ENCODE results near the gene ULK3.

ULK3 gene

DNA sequence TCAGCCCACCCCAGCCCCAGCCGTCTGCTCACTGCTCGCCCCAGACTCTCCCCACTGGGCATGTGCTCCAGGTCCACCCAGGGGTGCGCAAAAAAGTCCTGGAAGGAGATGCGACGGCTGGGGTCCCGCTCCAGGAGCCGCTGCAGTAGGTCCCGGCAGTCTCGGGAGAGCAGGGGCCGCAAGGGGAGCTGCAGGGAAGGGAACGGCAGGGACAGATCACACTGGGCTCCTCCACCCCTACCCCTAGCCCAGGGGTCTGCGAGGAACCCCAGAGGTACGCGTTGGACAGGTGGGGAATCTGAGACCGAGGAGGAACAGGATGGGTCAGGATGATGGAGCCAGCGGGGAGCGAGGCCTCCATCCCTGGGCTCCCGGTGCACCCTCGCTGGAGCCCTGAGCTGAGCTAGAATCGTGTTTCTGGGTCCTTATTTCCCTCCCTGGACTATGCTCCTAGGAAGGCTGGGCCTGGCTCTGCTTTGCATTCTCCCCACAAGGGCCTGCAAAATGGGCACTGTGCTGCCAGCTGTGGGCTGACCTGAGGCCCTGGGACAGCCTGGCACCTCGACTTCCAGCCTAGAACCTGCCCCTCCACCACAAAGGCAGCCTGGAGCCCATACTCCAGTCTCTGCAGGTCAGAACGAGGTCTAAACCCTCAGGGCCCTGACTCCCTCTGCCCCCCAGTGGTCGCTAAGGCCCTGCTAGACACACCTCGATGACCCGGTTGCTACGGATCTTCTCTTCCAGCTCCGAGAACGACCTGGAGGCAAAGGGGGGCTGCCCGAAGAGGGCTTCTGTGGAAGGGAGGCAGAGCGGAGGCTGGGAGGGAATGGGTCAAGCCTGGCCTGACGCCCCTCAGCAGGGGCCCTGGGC lies 3.2 kb downstream of the ULK3 start:
- no peak for DNase-seq

DNA sequence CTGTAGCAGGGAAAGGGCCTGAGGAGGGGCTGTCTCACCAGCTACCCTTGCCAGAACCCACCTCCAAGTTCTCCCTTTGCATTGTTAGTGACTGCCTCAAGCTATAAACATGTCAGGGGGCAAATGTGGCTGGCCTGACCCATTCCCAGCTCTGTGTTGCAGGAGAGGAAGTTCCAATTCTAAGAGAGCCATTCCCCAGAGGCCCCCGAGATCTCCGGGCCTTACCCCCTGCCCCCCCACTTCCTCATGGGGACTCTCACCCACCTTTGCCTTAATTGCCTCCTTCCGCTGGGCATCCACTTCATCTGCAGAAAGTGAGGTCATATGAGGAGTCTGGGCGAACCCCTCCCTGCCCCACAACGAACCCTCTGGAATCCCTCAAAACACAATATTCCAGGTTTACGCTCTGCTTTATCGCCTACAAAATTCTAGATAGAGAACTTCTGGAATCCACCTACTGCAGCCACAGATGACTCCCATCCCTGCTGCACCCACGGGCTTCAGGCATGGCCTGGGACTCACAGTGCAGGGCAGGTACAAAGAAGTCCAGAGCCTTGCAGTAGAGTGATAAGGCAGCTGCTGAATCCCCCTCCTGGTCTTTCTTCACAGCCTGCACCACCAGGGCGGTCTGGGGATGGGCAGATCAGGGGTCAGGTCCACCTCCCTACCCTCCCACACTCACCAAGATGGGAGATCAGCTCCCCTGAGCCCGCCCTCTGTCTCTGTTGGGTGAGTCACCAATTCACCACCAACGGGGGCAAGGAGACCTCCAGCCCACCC lies 4.0 kb downstream of the ULK3 start:
- DNase-seq, result no peak

DNA sequence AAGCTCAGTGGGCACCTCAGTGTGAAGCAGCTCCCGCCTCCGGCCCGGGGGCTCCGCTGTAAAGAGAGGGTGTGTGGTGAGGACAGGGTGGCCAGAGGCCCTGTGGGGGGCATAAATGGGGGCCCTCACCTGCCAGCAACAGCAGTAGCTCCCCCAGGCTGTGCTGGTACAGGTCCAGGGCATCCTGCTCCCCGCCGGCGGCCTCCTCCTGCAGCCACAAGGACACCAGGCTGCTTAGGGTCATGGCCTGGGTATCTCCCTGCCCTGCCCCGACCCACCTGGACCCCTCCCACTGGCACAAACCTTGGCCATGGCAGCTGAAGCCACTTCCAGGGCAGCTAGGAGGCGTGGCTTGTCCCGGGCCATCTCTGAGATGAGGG lies 4.8 kb downstream of the ULK3 start:
- no peak for DNase-seq

DNA sequence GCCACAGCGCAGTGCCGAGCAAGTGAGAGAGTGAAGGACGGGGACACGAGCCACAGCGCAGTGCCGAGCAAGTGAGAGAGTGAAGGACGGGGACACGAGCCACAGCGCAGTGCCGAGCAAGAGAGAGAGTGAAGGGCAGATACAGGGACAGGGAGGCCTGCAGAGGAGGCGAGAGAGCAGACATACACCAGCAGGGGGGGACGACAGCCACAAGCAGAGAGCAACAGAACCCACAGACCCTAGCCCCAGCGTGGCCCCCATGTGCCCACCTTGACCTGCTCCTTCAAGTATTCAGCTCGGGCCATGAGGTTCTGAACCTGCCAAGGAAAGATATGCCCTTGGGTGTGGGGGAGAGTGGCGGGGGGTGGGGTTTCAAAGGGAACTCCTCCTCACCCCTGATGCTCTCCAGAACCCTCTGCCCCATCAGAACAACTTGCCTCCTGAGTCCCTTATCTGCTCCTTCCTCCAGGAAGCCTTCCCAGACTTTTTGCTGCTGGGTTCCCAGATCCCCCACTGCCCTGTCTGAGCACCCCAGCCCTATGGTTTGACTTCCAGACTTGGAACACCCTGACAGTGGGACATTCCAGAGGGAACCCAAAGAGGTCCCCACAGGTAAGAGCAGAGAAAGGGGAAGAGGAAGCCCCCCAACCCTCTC lies 5.3 kb downstream of the ULK3 start:
- DNase-seq, result no peak

DNA sequence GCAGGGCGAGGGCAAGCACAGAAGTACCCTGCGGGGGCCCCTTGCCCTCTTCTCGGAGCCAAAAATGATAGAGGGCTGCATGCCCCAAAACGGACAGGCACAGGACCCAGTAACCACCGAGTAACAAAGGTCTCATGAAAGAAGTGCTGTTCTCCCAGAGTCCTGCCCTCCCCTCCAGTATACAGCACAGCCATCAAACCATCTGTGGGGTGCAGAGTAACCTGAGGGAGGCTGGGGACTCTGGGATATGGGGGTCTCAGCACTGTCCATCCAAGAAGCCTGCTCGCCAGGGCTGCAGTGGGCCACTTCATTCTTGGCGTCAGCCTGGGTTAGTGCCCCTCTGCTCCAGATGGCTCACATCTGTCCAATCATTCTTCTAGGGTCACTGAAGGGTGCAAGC lies 6.1 kb downstream of the ULK3 start:
- DNase-seq, result no peak

DNA sequence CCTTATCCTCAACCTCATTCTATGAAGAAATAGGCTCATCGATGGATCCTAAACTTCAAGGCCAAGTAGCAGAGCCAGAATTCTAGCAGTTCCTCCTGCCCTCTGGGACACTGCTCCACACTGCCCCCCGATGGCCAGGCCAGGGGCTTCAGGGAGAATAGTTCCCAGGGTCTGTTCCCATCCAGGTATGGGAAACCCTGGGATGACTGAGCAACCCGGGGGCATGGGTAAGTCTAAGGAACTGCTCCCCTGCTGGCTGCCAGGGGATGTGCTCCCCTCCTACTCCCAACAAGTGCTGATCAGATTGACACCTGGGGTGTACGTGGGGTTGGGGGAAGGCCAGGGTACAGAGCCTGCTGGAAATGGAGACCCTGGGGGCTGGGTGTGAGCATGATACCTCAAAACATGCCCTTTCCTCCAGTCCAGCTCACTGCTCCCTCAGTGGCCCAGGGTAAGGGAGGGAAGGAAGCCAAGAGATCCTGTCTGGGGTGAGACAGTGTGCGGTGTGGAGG lies 7.6 kb downstream of the ULK3 start:
- DNase-seq, result no peak

DNA sequence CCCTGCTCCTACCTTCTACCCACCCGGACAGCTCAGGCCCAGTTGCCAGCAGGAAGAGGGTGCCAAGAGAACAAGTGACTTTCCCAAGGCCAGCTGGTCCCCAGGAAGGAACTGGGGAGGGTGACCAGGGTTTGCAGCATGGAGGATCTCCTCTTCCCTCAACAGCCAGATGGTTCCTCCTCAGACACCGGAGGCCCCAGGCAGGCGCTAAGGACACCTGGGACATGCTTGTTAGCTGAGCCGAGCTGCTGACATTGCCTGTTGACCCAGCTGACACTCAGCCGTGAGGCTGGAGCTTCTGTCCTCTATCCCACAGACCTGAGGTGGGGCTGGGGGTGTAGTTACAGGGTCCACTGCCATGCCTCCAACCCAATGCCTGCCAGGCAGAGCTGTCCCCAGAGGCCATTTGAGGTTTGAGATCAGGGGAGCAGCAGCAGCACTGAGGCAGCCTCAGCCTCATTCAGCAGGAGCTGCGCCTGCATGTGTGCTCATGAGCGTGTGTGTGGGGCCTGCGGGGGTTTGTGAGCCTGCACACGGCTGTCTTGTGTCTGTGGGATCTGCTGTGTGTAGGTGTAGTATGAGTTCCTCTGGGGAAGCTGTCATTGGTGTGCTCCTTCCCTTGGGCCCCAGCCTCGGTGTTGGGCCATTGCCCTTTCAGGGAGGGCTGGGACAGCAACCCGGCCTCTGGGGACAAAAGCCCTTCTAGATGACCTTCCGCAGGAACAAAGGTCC lies 9.4 kb downstream of the ULK3 start:
- DNase-seq, result no peak

DNA sequence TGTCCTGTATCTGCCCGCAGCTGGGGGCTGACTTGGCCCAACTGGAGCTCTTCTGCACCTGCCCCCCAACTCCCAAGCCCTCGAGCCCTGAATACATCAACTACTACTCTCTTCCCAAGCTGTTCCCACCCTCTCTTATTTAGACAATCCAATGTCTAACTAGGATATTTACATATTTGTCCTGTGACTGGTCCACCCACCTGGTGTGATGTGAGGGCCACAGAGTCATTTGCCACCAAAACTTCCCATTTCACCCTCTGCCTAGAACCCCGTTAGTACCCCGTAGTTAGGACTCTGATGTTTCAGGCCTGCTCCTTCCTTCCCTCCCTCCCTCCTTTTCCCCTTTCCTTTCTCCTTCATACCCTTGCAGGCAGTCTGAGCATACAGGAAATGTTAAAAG lies 10.1 kb downstream of the ULK3 start:
- no peak for DNase-seq

DNA sequence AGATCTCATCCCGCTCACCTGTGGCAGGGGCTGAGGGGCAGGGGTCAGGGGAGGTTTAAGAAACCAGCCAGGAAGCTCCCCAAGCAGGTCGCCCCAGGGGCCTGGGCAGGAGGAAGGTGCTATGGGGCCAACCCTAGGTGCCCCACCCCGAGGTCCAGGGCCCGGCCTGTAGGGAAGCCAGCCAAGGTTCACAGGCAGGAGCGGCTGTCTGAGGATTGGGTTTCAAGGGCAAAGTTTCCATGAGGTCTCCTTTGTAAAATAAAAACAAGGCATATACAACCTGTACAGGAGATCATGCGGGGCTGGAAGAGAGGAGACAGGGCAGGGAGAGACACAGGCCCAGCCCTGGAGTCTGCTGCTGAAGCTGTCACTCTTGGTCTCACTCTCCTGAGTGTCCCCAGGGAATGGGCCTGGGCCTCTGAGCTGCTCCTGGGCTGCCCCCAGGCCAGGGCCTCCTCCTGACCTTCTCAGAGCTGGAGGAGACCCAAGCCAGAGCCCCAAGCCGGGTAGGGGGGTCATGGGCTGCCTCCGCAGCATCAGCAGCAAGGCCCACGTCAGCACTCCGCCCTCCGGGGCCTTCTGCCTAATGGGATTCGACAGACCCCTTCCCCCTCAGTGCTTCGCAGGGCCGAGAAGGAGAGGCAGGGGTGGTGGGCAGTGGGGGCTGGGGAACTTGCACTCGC lies 11.0 kb downstream of the ULK3 start:
- no peak for DNase-seq

DNA sequence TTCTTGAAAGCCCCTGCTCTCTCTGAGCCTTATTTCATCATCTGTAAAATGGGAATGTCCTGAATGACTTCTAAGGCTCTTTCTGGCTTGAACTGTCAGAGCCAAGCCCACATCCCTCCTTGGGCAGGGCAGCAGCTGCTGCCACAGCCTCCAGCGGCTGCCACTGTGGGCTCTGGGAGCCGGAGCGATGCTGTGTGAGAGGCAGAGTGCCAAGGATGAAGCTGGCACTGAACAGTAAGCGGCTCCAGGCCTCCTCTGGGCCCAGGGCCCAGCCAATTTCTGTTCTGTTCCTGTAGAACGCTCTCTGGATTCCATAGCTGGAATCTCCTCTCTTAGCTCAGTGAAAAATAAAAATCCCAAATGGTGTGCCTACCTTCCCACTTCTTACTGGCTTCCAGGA lies 12.1 kb downstream of the ULK3 start:
- no peak for DNase-seq

DNA sequence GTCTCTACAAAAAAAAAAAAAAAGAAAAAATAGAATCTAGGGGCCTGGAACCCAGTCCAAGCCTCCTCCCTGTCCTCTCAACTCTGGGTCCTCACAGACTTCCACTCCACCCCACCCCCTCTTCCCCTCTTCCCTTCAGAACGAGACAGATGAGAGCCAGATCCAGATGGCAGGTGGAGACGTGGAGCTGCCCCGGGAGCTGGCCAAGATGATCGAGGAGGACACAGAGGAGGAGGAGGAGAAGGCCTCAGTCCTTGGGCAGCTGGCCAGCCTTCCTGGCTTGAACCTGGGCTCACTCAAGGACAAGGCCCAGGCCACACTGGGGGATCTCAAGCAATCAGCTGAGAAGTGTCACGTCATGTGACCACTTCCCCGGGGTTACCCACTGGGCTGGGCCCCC lies 13.0 kb downstream of the ULK3 start:
- DNase-seq, result no peak

DNA sequence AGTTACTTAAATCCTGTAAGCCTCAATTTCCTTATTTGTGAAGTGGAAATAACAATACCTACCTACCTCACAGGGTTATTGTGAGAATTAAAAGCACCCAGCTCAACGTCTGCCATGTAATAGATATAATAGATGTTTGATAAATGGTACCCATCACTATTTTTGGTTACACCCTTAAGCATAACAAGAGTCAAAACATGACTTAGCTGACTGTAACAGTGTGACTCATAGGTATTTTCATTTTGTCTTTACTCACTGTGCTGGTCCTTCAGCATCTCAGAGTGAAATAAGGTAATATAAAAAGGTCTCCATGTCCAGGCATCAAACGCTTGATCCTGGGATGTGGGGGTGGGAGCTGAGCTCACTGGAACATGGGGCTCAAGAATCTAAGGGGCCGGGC lies 13.5 kb downstream of the ULK3 start:
- DNase-seq, result no peak

DNA sequence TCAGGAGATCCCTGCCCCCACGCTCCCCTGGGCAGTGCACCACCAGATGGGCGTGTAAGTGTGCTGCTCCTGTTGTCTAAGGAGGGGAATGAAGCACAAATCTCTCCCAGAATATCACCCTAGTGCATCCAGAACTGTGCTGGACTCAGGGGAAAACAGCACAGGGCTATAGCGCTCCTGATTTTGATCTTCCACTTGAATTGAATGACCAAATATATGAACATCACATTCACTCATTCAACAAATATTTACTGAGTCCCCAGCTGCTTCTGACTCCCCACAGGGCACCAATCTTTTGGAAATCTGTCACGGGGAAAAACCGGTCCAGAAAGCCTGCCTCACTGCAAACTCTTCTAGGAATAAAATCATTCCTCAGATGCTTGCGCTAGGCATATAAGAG lies 14.1 kb downstream of the ULK3 start:
- DNase-seq, result no peak

DNA sequence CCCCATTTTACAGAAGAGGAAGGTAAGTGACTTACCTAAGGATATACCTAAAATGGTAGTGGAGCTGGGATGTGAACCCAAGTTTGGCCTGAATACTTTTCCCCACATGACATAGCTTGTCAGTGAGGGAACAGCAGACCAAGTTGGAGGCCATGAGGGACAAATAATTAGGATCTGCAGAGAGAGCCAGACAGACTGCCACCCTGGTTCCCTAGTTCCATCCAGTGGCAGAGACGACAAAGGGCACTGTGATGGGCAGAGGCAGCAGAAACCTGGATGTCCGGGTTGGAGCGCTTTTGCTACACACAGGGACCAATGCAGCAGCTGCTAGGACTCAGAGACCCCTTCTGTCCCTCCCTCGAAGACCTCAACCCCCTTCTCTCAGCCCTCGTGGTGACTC lies 15.3 kb downstream of the ULK3 start:
- DNase-seq, result no peak

DNA sequence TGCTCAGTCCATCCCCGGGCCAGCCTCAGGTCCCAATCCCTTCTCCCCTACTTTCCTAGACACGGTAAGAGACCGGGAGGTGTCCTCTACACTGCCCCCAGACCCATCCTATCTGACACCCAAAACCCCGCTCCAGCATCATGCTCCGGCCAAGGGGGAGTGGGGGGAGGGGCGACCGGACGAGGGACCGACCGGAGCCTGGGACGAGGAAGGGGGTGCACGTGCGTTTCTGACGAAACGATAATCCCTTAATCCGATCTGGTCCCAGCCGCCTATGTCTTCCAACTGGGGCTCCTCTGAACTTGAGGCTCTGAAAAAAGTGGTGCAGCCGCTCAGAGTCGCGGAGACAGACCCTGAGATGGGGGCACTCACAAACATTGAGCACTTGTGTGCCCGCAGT lies 16.0 kb downstream of the ULK3 start:
- DNase-seq, result no peak

DNA sequence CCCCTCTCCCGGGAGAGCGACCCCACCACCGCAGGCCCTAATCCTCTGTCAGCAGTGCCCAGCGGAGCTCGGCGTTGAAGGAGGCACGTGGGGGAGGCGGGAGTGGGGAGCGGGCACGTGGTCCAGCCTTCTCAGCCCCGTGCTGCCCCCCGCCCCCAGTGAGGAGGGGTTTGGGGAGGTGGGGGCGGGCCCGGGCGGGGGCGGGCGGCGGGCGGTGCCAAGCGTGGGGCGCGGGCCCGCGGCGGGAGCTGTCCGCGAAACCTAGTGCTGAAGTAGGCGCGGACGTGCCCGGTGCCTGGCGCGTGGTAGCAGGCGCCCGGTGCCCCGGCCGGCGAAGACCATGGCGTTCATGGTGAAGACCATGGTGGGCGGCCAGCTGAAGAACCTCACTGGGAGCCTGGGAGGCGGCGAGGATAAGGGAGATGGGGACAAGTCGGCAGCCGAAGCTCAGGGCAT lies 16.6 kb downstream of the ULK3 start, which contains the start of gene CPLX3:
TSS of gene CPLX3 (plus strand) at position 264 of the 456 bp plus-strand sequence. CDS start at position 341, 77 bp downstream.
- no peak for DNase-seq

DNA sequence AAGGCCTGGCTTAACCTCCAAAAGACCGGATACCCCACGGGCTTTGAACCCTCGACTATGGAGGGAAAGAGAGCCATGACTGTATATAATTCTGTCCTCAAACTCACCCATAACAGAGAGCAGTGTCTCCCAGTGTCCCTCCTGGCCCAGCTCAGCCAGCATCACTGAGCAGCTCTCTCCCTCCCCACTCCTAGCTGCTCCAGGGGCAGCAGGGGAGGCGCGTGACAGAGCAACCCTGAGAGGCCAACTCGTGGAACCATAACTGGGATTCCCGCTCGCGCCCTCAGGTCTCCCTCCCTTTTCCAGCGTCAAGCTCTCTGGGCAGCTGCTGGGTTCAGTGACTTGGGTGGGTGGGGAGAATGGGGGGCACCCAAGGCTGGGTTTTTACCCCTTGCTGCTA lies 17.1 kb downstream of the ULK3 start:
- no peak for DNase-seq

DNA sequence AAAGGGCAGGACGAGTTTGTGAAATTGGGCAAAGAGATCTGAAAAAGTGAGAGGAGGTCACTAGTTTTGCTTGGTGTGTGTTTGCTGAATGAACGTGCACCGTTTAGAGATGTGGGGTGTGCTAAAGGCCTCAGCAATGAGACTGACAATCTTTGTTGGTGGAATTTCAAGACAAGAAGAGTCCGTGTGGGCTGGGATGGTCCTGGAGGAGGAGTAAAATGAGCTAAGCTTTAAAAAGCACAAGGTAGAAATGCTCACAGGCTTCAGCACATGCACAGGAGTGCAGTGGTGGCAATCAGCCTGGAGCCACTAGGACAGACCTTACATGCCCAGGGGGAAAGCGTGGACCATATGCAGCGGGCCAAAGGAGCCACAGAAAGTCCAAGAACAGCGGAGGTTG lies 18.0 kb downstream of the ULK3 start:
- DNase-seq, result no peak

DNA sequence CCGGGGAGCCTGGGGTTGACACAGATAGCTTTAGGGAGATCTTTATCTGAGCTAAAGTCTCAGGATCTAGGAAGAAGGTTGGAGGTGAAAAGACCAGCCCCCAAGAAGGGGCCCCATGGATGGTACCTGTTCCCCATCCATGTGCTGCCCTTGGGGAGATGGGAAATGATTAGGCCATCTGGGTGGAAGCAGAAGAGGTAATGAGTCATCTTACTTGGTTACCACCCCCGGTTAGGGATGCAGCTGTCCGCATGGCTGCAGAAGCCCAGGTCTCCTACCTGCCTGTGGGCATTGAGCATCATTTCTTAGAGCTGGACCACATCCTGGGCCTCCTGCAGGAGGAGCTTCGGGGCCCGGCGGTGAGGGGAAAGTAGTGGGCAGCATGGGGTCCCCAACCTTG lies 19.6 kb downstream of the ULK3 start:
- DNase-seq, result no peak

DNA sequence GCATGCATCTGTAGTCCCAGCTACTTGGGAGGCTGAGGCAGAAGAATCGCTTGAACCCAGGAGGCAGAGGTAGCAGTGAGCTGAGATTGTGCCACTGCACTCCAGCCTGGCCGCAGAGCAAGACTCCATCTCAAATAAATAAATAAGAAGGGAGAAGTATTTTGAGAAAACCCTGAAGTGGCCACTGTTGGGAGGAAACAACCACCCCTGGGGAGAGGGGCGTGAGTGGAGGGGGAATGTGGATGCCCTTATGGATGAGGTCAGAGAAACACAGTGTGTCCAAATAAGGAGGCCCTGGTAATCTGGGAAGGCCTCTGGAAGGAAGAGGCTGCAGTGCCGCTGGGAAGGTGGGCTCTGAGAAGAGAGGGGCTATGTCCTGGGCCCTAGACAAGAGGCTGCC lies 20.7 kb downstream of the ULK3 start:
- no peak for DNase-seq

DNA sequence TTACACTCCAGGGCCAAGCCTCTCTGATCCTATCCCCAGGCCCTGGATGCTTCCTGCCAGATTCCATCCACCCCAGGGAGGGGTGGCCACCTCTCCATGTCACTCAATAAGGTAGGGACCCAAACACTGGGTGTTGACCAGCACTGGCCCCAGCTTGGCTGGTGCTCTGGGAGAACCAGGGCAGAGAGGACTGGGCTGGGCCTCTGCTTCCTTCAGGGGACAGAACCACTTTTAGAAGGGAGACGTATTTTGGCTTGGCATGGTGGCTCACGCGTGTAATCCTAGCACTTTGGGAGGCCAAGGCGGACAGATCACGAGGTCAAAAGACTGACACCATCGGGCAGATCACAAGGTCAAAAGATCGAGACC lies 21.2 kb downstream of the ULK3 start:
- DNase-seq, result no peak

DNA sequence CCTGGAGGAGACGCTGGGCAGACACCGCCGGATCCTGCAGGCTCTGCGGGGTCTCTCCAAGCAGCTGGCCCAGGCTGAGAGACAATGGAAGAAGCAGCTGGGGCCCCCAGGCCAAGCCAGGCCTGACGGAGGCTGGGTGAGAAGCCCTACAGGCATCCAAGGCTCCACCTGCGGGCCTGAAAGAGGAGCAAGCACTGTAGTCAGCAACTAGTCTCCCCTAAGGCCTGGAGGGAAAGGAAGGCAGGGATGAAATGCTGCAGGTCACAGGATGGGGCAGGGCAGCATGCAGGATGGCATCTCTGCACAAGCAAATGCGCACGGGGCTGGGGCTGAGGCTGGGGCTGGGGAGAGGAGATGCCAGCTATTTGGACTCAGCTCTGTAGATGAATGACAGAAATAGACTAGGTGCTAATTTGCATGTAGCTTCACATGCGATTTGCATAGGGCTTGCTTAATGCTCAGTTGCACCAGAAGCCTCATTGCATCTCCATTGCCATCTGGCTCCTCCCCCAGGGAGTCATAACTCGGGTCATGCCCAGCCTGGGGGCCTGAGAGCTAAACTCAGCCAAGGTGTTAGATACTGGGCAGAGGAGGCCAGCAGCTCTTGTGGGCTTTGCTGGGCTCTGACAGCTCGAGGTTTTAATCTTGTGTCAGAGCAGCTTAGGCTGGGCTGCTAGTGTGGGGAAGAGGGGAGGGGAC lies 21.7 kb downstream of the ULK3 start:
- no peak for DNase-seq

All from DMS153 (cell line).